IPS-NIHi7 (cell line): ENCODE results near the gene SRP14.
"Not testable (repeated sequence)": the region's sequence is repeated elsewhere in the genome, so short reads cannot be mapped to it uniquely, and the experiment has no call there.

Source experiments
- DNase-seq: peaks from one replicate; pipeline ENCODE4 v3.0.0; 2012; ENCODE audit warnings: mixed read lengths; ENCODE audit errors: extremely low spot score

The SRP14 gene

GRCh38 chr15:40029979-40030893, 8.7 kb downstream of the SRP14 start:
- peak; percentile 69 for DNase-seq

- DNase-seq = no peak
Observed at GRCh38 chr15:40028853-40029252, 10.1 kb downstream of the SRP14 start.

GRCh38 chr15:40028193-40028592, 10.8 kb downstream of the SRP14 start:
- DNase-seq = no peak

GRCh38 chr15:40016224-40016865, 22.6 kb downstream of the SRP14 start:
- no peak for DNase-seq

GRCh38 chr15:40014390-40014789, 24.6 kb downstream of the SRP14 start:
- DNase-seq = no peak

- not testable (repeated sequence) for DNase-seq
Observed at GRCh38 chr15:40013372-40013771, 25.6 kb downstream of the SRP14 start.

- DNase-seq = no peak
Observed at GRCh38 chr15:40011303-40011702, 27.7 kb downstream of the SRP14 start.

- DNase-seq = no peak
Observed at GRCh38 chr15:40010686-40011085, 28.3 kb downstream of the SRP14 start.

GRCh38 chr15:40008061-40008765, 30.8 kb downstream of the SRP14 start:
- DNase-seq = no peak

- DNase-seq = no peak
Observed at GRCh38 chr15:40006646-40007045, 32.3 kb downstream of the SRP14 start.

GRCh38 chr15:40006003-40006402, 33.0 kb downstream of the SRP14 start:
- DNase-seq = no peak

GRCh38 chr15:40003116-40003916, 35.7 kb downstream of the SRP14 start:
- no peak for DNase-seq

- peak; percentile 48 for DNase-seq
Observed at GRCh38 chr15:40002295-40002694, 36.7 kb downstream of the SRP14 start.

GRCh38 chr15:39999538-40000200, 39.3 kb downstream of the SRP14 start:
- DNase-seq = no peak

- DNase-seq = no peak
Observed at GRCh38 chr15:39998511-39999077, 40.4 kb downstream of the SRP14 start.

- DNase-seq = no peak
Observed at GRCh38 chr15:39997639-39998038, 41.3 kb downstream of the SRP14 start.

GRCh38 chr15:39997031-39997430, 42.0 kb downstream of the SRP14 start:
- no peak for DNase-seq

- not testable (repeated sequence) for DNase-seq
Observed at GRCh38 chr15:39996228-39996627, 42.8 kb downstream of the SRP14 start.

- not testable (repeated sequence) for DNase-seq
Observed at GRCh38 chr15:39992953-39993352, 46.0 kb downstream of the SRP14 start.

- no peak for DNase-seq
Observed at GRCh38 chr15:39990706-39991105, 48.3 kb downstream of the SRP14 start.

- DNase-seq = no peak
Observed at GRCh38 chr15:39987821-39988220, 51.2 kb downstream of the SRP14 start.
